22Rv1 (cell line): ENCODE data around the gene GPR132.

Source experiments
- H3K27ac ChIP-seq: fragments of 450-650 bp; 2 replicates; pipeline ENCODE4 v1.5.1; 2017
- CTCF ChIP-seq: fragments of 450-650 bp; IDR thresholded peaks from 2 replicates; pipeline ENCODE4 v1.5.1; 2017; ENCODE audit warnings: mild to moderate bottlenecking
- ZFX ChIP-seq: fragments of 450-650 bp; IDR thresholded peaks from 2 replicates; pipeline ENCODE4 v1.6.1; 2017; ENCODE audit warnings: antibody characterized with exemption, borderline replicate concordance

GPR132 gene

GRCh38 chr14:105058521-105059034 lies 6.7 kb downstream of the GPR132 start:
- no peak for TF ChIP-seq CTCF
- TF ChIP-seq ZFX, result no peak
- no peak overlapping the region for H3K27ac ChIP-seq

GRCh38 chr14:105056303-105056831 lies 8.9 kb downstream of the GPR132 start:
- no peak overlapping the region for H3K27ac ChIP-seq
- TF ChIP-seq CTCF, result no peak
- no peak for TF ChIP-seq ZFX

GRCh38 chr14:105055736-105056302 lies 9.4 kb downstream of the GPR132 start:
- no peak overlapping the region for H3K27ac ChIP-seq
- TF ChIP-seq CTCF (no peak), ZFX (no peak)

- no peak for TF ChIP-seq ZFX
- no peak for TF ChIP-seq CTCF
- no peak overlapping the region for H3K27ac ChIP-seq
Measured at GRCh38 chr14:105055334-105055733, 9.9 kb downstream of the GPR132 start.

- TF ChIP-seq ZFX, result no peak
- no peak for TF ChIP-seq CTCF
- H3K27ac ChIP-seq, result no peak overlapping the region
Measured at GRCh38 chr14:105053996-105054395, 11.2 kb downstream of the GPR132 start.

GRCh38 chr14:105053421-105053820 lies 11.8 kb downstream of the GPR132 start:
- H3K27ac ChIP-seq, result no peak overlapping the region
- TF ChIP-seq CTCF (no peak), ZFX (no peak)

GRCh38 chr14:105052110-105052458 lies 13.1 kb downstream of the GPR132 start:
- TF ChIP-seq ZFX (no peak), CTCF (no peak)
- no peak overlapping the region for H3K27ac ChIP-seq
